HG02870 (cell line): ENCODE measurements around the gene CLCA4.
A peak's percentile ranks its signal among the peaks of the same experiment; 100 is the strongest.
"Not testable (repeated sequence)": the region's sequence is repeated elsewhere in the genome, so short reads cannot be mapped to it uniquely, and the experiment has no call there.

Experiments
- ATAC-seq: cut with Tn5 transposase; IDR thresholded peaks from one replicate; pipeline ENCODE4 v1.9.1; 2021; ENCODE audit warnings: mild to moderate bottlenecking, moderate library complexity; ENCODE audit not compliant: unreplicated experiment

Gene CLCA4

GRCh38 chr1:86530211-86530845, 16.6 kb upstream of the CLCA4 start:
- ATAC-seq: no peak

- ATAC-seq: no peak
Measured at GRCh38 chr1:86537928-86538695, 8.8 kb upstream of the CLCA4 start.

- no peak for ATAC-seq
Measured at GRCh38 chr1:86538775-86539174, 8.1 kb upstream of the CLCA4 start.

GRCh38 chr1:86541859-86542258, 5.0 kb upstream of the CLCA4 start:
- no peak for ATAC-seq

GRCh38 chr1:86542631-86543030, 4.2 kb upstream of the CLCA4 start:
- no peak for ATAC-seq

- no peak for ATAC-seq
Measured at GRCh38 chr1:86548839-86549238, 2.0 kb downstream of the CLCA4 start.

- ATAC-seq: no peak
Measured at GRCh38 chr1:86551305-86551704, 4.4 kb downstream of the CLCA4 start.

GRCh38 chr1:86552376-86552775, 5.5 kb downstream of the CLCA4 start:
- ATAC-seq: no peak

- no peak for ATAC-seq
Measured at GRCh38 chr1:86557739-86558138, 10.9 kb downstream of the CLCA4 start.

- no peak for ATAC-seq
Measured at GRCh38 chr1:86563849-86564248, 17.0 kb downstream of the CLCA4 start.

- no peak for ATAC-seq
Measured at GRCh38 chr1:86567341-86567740, 20.5 kb downstream of the CLCA4 start.

- ATAC-seq: no peak
Measured at GRCh38 chr1:86567878-86568277, 21.0 kb downstream of the CLCA4 start.

- no peak for ATAC-seq
Measured at GRCh38 chr1:86573763-86574484, 27.0 kb downstream of the CLCA4 start.

GRCh38 chr1:86581231-86581630, 34.4 kb downstream of the CLCA4 start:
- ATAC-seq: no peak

- ATAC-seq: no peak
Measured at GRCh38 chr1:86582161-86582560, 35.3 kb downstream of the CLCA4 start.

GRCh38 chr1:86583032-86583431, 36.2 kb downstream of the CLCA4 start:
- no peak for ATAC-seq

- peak; percentile 62 for ATAC-seq
Measured at GRCh38 chr1:86583593-86583992, 36.7 kb downstream of the CLCA4 start.

- no peak for ATAC-seq
Measured at GRCh38 chr1:86594284-86594770, 47.4 kb downstream of the CLCA4 start.

- ATAC-seq: no peak
Measured at GRCh38 chr1:86596224-86596623, 49.3 kb downstream of the CLCA4 start.

- no peak for ATAC-seq
Measured at GRCh38 chr1:86596741-86597290, 49.9 kb downstream of the CLCA4 start.

GRCh38 chr1:86606080-86606479, 59.2 kb downstream of the CLCA4 start:
- not testable (repeated sequence) for ATAC-seq
